ENCODE results near the gene TRAF3IP1. TPM values are rescaled to one million over a fixed set of nuclear protein-coding genes. Genes with fewer than 3 reads are reported as not detected.
"Not testable (repeated sequence)": the region's sequence is repeated elsewhere in the genome, so short reads cannot be mapped to it uniquely, and the experiment has no call there.

Gene TRAF3IP1
- total RNA-seq, 1 donor from 2014 or later, result 10.8 TPM

GRCh38 chr2:238341536-238341935 lies 21.2 kb downstream of the TRAF3IP1 start:
- ATAC-seq, result no peak

GRCh38 chr2:238344035-238344434 lies 23.7 kb downstream of the TRAF3IP1 start:
- no peak for ATAC-seq

GRCh38 chr2:238344517-238344916 lies 24.2 kb downstream of the TRAF3IP1 start:
- ATAC-seq, result no peak

- no peak for ATAC-seq
Measured at GRCh38 chr2:238345297-238345968, 25.1 kb downstream of the TRAF3IP1 start.

GRCh38 chr2:238346544-238346943 lies 26.2 kb downstream of the TRAF3IP1 start:
- no peak for ATAC-seq

- no peak for ATAC-seq
Measured at GRCh38 chr2:238350150-238350897, 30.0 kb downstream of the TRAF3IP1 start.

GRCh38 chr2:238351315-238351714 lies 31.0 kb downstream of the TRAF3IP1 start:
- ATAC-seq, result no peak

GRCh38 chr2:238352361-238352760 lies 32.0 kb downstream of the TRAF3IP1 start:
- ATAC-seq, result no peak

- no peak for ATAC-seq
Measured at GRCh38 chr2:238358769-238359168, 38.5 kb downstream of the TRAF3IP1 start.

- ATAC-seq, result no peak
Measured at GRCh38 chr2:238359403-238359802, 39.1 kb downstream of the TRAF3IP1 start.

GRCh38 chr2:238361877-238362276 lies 41.6 kb downstream of the TRAF3IP1 start:
- ATAC-seq, result no peak

- ATAC-seq, result no peak
Measured at GRCh38 chr2:238362626-238363025, 42.3 kb downstream of the TRAF3IP1 start.

- ATAC-seq, result no peak
Measured at GRCh38 chr2:238369591-238370040, 49.3 kb downstream of the TRAF3IP1 start.

GRCh38 chr2:238370094-238370822 lies 49.9 kb downstream of the TRAF3IP1 start:
- peak; percentile 37 for ATAC-seq

GRCh38 chr2:238370823-238371372 lies 50.6 kb downstream of the TRAF3IP1 start:
- peak; percentile 76 for ATAC-seq

- not testable (repeated sequence) for ATAC-seq
Measured at GRCh38 chr2:238372277-238372676, 52.0 kb downstream of the TRAF3IP1 start.

GRCh38 chr2:238376884-238377391 lies 56.6 kb downstream of the TRAF3IP1 start:
- no peak for ATAC-seq

- ATAC-seq, result peak; percentile 18
Measured at GRCh38 chr2:238378230-238379095, 58.1 kb downstream of the TRAF3IP1 start.

GRCh38 chr2:238379096-238379810 lies 58.9 kb downstream of the TRAF3IP1 start:
- no peak for ATAC-seq

- no peak for ATAC-seq
Measured at GRCh38 chr2:238380336-238380735, 60.0 kb downstream of the TRAF3IP1 start.

GRCh38 chr2:238380785-238381184 lies 60.5 kb downstream of the TRAF3IP1 start:
- peak; percentile 61 for ATAC-seq
